ENCODE results near the gene MPND. TPM values are rescaled to one million over a fixed set of nuclear protein-coding genes. Genes with fewer than 3 reads are reported as not detected.

MPND gene, protein sequence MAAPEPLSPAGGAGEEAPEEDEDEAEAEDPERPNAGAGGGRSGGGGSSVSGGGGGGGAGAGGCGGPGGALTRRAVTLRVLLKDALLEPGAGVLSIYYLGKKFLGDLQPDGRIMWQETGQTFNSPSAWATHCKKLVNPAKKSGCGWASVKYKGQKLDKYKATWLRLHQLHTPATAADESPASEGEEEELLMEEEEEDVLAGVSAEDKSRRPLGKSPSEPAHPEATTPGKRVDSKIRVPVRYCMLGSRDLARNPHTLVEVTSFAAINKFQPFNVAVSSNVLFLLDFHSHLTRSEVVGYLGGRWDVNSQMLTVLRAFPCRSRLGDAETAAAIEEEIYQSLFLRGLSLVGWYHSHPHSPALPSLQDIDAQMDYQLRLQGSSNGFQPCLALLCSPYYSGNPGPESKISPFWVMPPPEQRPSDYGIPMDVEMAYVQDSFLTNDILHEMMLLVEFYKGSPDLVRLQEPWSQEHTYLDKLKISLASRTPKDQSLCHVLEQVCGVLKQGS
- total RNA-seq (10 to 100 TPM in 6 of 9 donors, 1 to 10 TPM in 3; 4.5 to 37.5 (median 15.6) TPM), polyA plus RNA-seq (10 to 100 TPM in 2 of 3 donors, 1 to 10 TPM in 1; 7.0 to 52.3 (median 38.5) TPM)
- long read RNA-seq, donor 1, partial matches to known transcripts = 0 of 1 reads
- long read RNA-seq, donor 1, other reads (novel, unspliced or antisense) = 0 of 1 reads
- long read RNA-seq, donor 2, partial matches to known transcripts = 0 of 2 reads
- long read RNA-seq, donor 2, other reads (novel, unspliced or antisense) = 0 of 2 reads
- long read RNA-seq, donor 3 = 0 reads
- long read RNA-seq, donor 4, partial matches to known transcripts = 2 of 2 reads
- long read RNA-seq, donor 4, other reads (novel, unspliced or antisense) = 0 of 2 reads
- long read RNA-seq, donor 5, transcript MPND-207 (13 exons, 1,611 nt) = major isoform, 23 of 52 reads
- long read RNA-seq, donor 5, transcript MPND-202 (11 exons, 1,475 nt) = minor isoform, 11 of 52 reads
- long read RNA-seq, donor 5, partial matches to known transcripts = 14 of 52 reads
- long read RNA-seq, donor 5, other reads (novel, unspliced or antisense) = 4 of 52 reads
- long read RNA-seq, donor 6 = 0 reads
- long read RNA-seq, donor 7 = 0 reads
- long read RNA-seq, donor 8, partial matches to known transcripts = 0 of 2 reads
- long read RNA-seq, donor 8, other reads (novel, unspliced or antisense) = 0 of 2 reads
- long read RNA-seq, donor 9, partial matches to known transcripts = 0 of 1 reads
- long read RNA-seq, donor 9, other reads (novel, unspliced or antisense) = 0 of 1 reads
- long read RNA-seq, donor 10 = 0 reads

GRCh38 chr19:4343370-4344307 is at the start of gene MPND:
MPND (plus strand) TSS chr19:4343562; CDS start chr19:4343594, 32 bp downstream.
- H3K36me3 ChIP-seq (replicated peaks in 1 of 2) = peaks cover 0 to 9% of the 10 kb centered on the region in 2 donors
- no peaks in the 10 kb centered on the region for H3K9me3 ChIP-seq (replicated peaks in 1 of 3)
- TF ChIP-seq POLR2A (IDR thresholded peaks at IDR 0.05) (peak in 1 of 2 donors; percentile 53), CTCF (IDR thresholded peaks at IDR 0.05) (peak in 1 of 6 experiments; percentile 15)
- intact Hi-C loops (cut with DNase I) = loop anchor here in 1 of 2 donors (10.0 kb wide), 1 partner anchor 51 kb away; no protein-coding TSS in a partner anchor
- peak within 1 kb of the TSS in 3 of 4 donors; percentile 21 to 99 (median 38) for H3K4me3 ChIP-seq
- no peaks in the 10 kb centered on the region for H3K27me3 ChIP-seq
- DNase-seq = peak; percentile 86 to 94 (median 93)
- 5 to 14% (median 7%) methylated on average over 34 to 100 of the region's 101 CpGs for WGBS, 4 donors
- H3K27ac ChIP-seq = peak within 1 kb of the TSS; percentile 57 to 93 (median 83)
- peaks cover 12 to 23% of the 10 kb centered on the region in 2 donors for H3K4me1 ChIP-seq (replicated peaks in 1 of 2)

DNA sequence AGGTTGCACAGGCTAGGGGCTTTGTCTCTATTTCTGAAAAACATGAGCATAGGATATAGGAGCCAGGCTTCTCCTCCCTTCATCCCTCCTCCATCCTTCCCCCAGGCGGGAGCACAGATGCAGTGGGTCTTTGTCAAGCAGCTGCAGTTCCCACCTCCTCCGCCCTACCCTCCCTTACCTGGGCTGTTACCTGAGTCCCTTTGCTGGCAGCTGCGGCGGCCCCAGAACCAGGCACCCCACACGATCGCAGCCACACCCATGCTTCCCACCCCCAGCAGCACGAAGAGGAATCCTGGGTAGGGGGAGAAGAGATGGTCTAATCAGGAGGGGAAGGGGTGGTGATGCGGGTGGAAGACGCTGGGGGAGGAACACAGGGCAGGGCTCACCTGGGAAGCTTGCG is 49.0 kb upstream of the MPND start:
- H3K27ac ChIP-seq = no peak overlapping the region
- DNase-seq = no peak
- H3K9me3 ChIP-seq (replicated peaks in 1 of 3) = no peaks in the 10 kb centered on the region
- no peaks in the 10 kb centered on the region for H3K27me3 ChIP-seq
- intact Hi-C loops (cut with DNase I) = no loop called here
- no peak for TF ChIP-seq CTCF (IDR thresholded peaks at IDR 0.05)
- TF ChIP-seq POLR2A (IDR thresholded peaks at IDR 0.05) = no peak
- no peaks in the 10 kb centered on the region for H3K36me3 ChIP-seq (replicated peaks in 1 of 2)
- H3K4me3 ChIP-seq = no peak overlapping the region
- 32 to 56% (median 48%) methylated on average over 8 to 10 of the region's 10 CpGs for WGBS, 4 donors
- no peaks in the 10 kb centered on the region for H3K4me1 ChIP-seq (replicated peaks in 1 of 2)

DNA sequence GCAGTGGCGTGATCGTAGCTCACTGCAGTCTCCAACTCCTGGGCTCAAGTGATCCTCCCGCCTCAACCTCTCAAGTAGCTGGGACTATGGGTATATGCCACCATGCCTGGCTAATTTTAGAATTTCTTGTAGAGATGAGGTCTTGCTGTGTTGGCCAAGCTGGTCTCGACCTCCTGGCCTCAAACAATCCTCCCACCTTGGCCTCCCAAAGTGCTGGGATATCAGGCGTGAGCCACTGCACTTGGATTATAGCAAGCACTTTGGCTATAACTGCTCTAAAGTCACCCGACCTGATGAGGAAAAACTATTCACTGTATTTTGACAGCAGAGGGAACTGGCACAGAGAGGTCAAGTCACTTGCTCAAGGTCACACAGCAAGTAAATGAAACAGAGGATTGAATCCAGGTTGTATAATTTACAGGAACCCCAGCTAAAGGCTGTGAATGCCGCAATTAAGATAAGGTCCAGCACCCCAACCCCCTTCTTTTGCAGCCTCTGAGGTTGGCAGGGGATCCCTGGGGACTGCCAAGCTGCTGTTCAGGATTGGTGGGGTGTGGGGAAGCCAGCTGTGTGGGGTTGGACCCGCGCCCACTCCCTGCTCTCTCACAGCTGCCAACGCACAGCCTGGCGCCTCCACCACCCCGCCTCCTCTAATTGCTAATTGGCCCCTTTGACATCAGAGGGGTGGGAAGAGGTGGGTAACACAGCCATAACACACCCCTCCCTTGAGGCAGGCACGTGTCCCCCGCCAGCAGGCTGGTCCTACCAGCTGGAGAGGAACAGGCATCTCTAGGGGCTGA is 47.2 kb upstream of the MPND start:
- Histone ChIP-seq H3K4me3 (no peak overlapping the region), H3K36me3 (replicated peaks in 1 of 2) (no peaks in the 10 kb centered on the region), H3K27me3 (no peaks in the 10 kb centered on the region), H3K9me3 (replicated peaks in 1 of 3) (no peaks in the 10 kb centered on the region), H3K4me1 (replicated peaks in 1 of 2) (no peaks in the 10 kb centered on the region), H3K27ac (no peak overlapping the region)
- intact Hi-C loops (cut with DNase I) = no loop called here
- no peak for DNase-seq
- TF ChIP-seq CTCF (IDR thresholded peaks at IDR 0.05) (no peak), POLR2A (IDR thresholded peaks at IDR 0.05) (no peak)
- 50 to 57% (median 53%) methylated on average over 10 to 14 of the region's 14 CpGs for WGBS, 4 donors
